Right cardiac atrium (tissue), 5 donors: ENCODE data around the gene MAN1C1. TPM values are rescaled to one million over a fixed set of nuclear protein-coding genes. Genes with fewer than 3 reads are reported as not detected.
"Not testable (repeated sequence)": the region's sequence is repeated elsewhere in the genome, so short reads cannot be mapped to it uniquely, and the experiment has no call there.

ENCODE experiments used
- ATAC-seq, 2 donors: fragments of 200-7000 bp; cut with Tn5 transposase; one replicate each; pipeline versions ENCODE4 v1.8.0 to v1.9.1; 2020; ENCODE audit warnings: moderate library complexity in 2 of 2, mild to moderate bottlenecking in 1 of 2
- DNase-seq, 3 donors: peaks; one replicate each; pipeline ENCODE4 v3.0.0-alpha.2; 2020
- H3K27ac ChIP-seq: one replicate; pipeline ENCODE4 v1.5.1; 2013; ENCODE audit warnings: mild to moderate bottlenecking, low read length, control low read depth, moderate library complexity
- H3K27me3 ChIP-seq: one replicate; pipeline ENCODE4 v1.6.1; 2013; ENCODE audit not compliant: control insufficient read depth, insufficient read depth
- H3K4me1 ChIP-seq: one replicate; pipeline ENCODE4 v1.6.1; 2013; ENCODE audit warnings: low read length; ENCODE audit not compliant: control insufficient read depth, insufficient read depth
- H3K4me3 ChIP-seq: one replicate; pipeline ENCODE4 v1.5.1; 2013; ENCODE audit warnings: low read length, control low read depth
- H3K9me3 ChIP-seq: one replicate; pipeline ENCODE4 v1.6.1; 2013; ENCODE audit warnings: low read length; ENCODE audit not compliant: control insufficient read depth
- WGBS: extraction: QIAGEN DNeasy Blood & Tissue Kit; methylation state at CpG from one replicate; pipeline ENCODE4 v1.1.7; 2013; 5-methylcytosine and 5-hydroxymethylcytosine counted together
- intact Hi-C, 4 donors: fragments of 100-400 bp; cut with DNase I; formaldehyde crosslinking; loops; one replicate each; pipeline versions ENCODE4 v1.11.0 to v1.14.0; 2022 to 2023
- polyA plus RNA-seq: library from polyadenylated mRNA; stranded (reverse); fragments of 200-250 nt; gene quantifications from one replicate; pipeline ENCODE4 v1.2.3, GENCODE V29; 2013
- total RNA-seq, 4 donors: library from RNA; stranded (reverse); fragmentation: NEBNext Ultra II Directional; extraction: Animal tissue kit (Norgen Biotek cat#: 25700); gene quantifications; one replicate each; pipeline ENCODE4 v1.2.1, GENCODE V29; 2021
- donor health status: healthy with polysubstance abuse.
- donor health status: DM: no; HTN: yes; CAD: no.
- donor health status: DM: no; HTN: no; CAD: no.
- donor health status: DM: no; HTN: yes; CAD: no; lungs with severe emphysema.
- donor health status: DM: yes; HTN: yes; CAD: no.

MAN1C1 gene
- total and polyA plus RNA-seq, 5 donors, result 9.1 to 15.7 (median 11.7) TPM

GRCh38 chr1:25583519-25584370 lies 32.8 kb upstream of the MAN1C1 start:
- intact Hi-C loops, result no loop called here
- Histone ChIP-seq H3K27me3 (no peaks in the 10 kb centered on the region), H3K9me3 (no peaks in the 10 kb centered on the region), H3K4me3 (no peak overlapping the region), H3K4me1 (no peaks in the 10 kb centered on the region), H3K27ac (no peak overlapping the region)
- no peak for DNase-seq
- no peak for ATAC-seq
- WGBS, result 79% methylated on average over 14 of the region's 14 CpGs

- no peaks in the 10 kb centered on the region for H3K27me3 ChIP-seq
- no peaks in the 10 kb centered on the region for H3K9me3 ChIP-seq
- ATAC-seq (no peak), DNase-seq (no peak)
- no peaks in the 10 kb centered on the region for H3K4me1 ChIP-seq
- H3K4me3 ChIP-seq, result no peak overlapping the region
- no peak overlapping the region for H3K27ac ChIP-seq
- WGBS, result 90% methylated on average over 16 of the region's 16 CpGs
- intact Hi-C loops, result no loop called here
Observed at GRCh38 chr1:25586181-25586588, 30.4 kb upstream of the MAN1C1 start.

- no peaks in the 10 kb centered on the region for H3K4me1 ChIP-seq
- H3K4me3 ChIP-seq, result no peak overlapping the region
- WGBS, result 95% methylated on average over 8 of the region's 8 CpGs
- no peaks in the 10 kb centered on the region for H3K27me3 ChIP-seq
- ATAC-seq (no peak), DNase-seq (no peak)
- intact Hi-C loops, result no loop called here
- H3K27ac ChIP-seq, result no peak overlapping the region
- no peaks in the 10 kb centered on the region for H3K9me3 ChIP-seq
Observed at GRCh38 chr1:25587290-25587689, 29.3 kb upstream of the MAN1C1 start.

GRCh38 chr1:25588224-25588623 lies 28.4 kb upstream of the MAN1C1 start:
- H3K27me3 ChIP-seq, DNase-seq, ATAC-seq, H3K27ac ChIP-seq, H3K4me1 ChIP-seq, H3K9me3 ChIP-seq, H3K4me3 ChIP-seq: not testable (repeated sequence)
- intact Hi-C loops, result loop anchor here in 1 of 4 donors (2.0 kb wide), 1 partner anchor 31 kb away; no protein-coding TSS in a partner anchor
- WGBS, result 81% methylated on average over 7 of the region's 7 CpGs

- H3K27ac ChIP-seq, ATAC-seq, H3K27me3 ChIP-seq, H3K4me3 ChIP-seq, DNase-seq, H3K9me3 ChIP-seq, H3K4me1 ChIP-seq: not testable (repeated sequence)
- intact Hi-C loops, result loop anchor here in 1 of 4 donors (2.0 kb wide), 1 partner anchor 32 kb away; no protein-coding TSS in a partner anchor
- 96% methylated on average over 13 of the region's 13 CpGs for WGBS
Observed at GRCh38 chr1:25588786-25589185, 27.8 kb upstream of the MAN1C1 start.

GRCh38 chr1:25590096-25590824 lies 26.3 kb upstream of the MAN1C1 start:
- DNase-seq, result peak; percentile 63 to 87 (median 75)
- H3K4me3 ChIP-seq, result no peak overlapping the region

GRCh38 chr1:25593861-25594260 lies 22.7 kb upstream of the MAN1C1 start:
- Histone ChIP-seq H3K9me3 (peaks cover 1% of the 10 kb centered on the region), H3K4me1 (no peaks in the 10 kb centered on the region), H3K27ac (no peak overlapping the region), H3K27me3 (no peaks in the 10 kb centered on the region), H3K4me3 (no peak overlapping the region)
- 72% methylated on average over 2 of the region's 2 CpGs for WGBS
- DNase-seq (no peak), ATAC-seq (no peak)
- intact Hi-C loops, result no loop called here

More at GRCh38 chr1:25590096-25590824, 26.3 kb upstream of the MAN1C1 start:
- 56% methylated on average over 8 of the region's 8 CpGs for WGBS
- H3K4me1 ChIP-seq, result no peaks in the 10 kb centered on the region
- H3K27ac ChIP-seq, result no peak overlapping the region
- intact Hi-C loops, result no loop called here
- no peaks in the 10 kb centered on the region for H3K27me3 ChIP-seq
- H3K9me3 ChIP-seq, result no peaks in the 10 kb centered on the region
- peak; percentile 78 to 84 for ATAC-seq

- Histone ChIP-seq H3K27me3 (no peaks in the 10 kb centered on the region), H3K4me1 (no peaks in the 10 kb centered on the region), H3K27ac (no peak overlapping the region), H3K4me3 (no peak overlapping the region), H3K9me3 (peaks cover 1% of the 10 kb centered on the region)
- intact Hi-C loops, result no loop called here
- no peak for ATAC-seq
- WGBS, result 64% methylated on average over 2 of the region's 2 CpGs
- no peak for DNase-seq
Observed at GRCh38 chr1:25594971-25595370, 21.6 kb upstream of the MAN1C1 start.

- intact Hi-C loops, H3K4me3 ChIP-seq, DNase-seq, H3K27ac ChIP-seq, H3K4me1 ChIP-seq, H3K27me3 ChIP-seq, ATAC-seq, H3K9me3 ChIP-seq: not testable (repeated sequence)
- 95% methylated on average over 5 of the region's 5 CpGs for WGBS
Observed at GRCh38 chr1:25596641-25597040, 19.9 kb upstream of the MAN1C1 start.

- Histone ChIP-seq H3K27ac (no peak overlapping the region), H3K4me3 (no peak overlapping the region), H3K4me1 (no peaks in the 10 kb centered on the region), H3K27me3 (no peaks in the 10 kb centered on the region), H3K9me3 (peaks cover 1% of the 10 kb centered on the region)
- DNase-seq (no peak), ATAC-seq (no peak)
- 91% methylated on average over 1 of the region's 1 CpG for WGBS
- intact Hi-C loops, result no loop called here
Observed at GRCh38 chr1:25598879-25599278, 17.7 kb upstream of the MAN1C1 start.

- no peak overlapping the region for H3K27ac ChIP-seq
Observed at GRCh38 chr1:25599969-25600610, 16.5 kb upstream of the MAN1C1 start.

More at GRCh38 chr1:25599969-25600610, 16.5 kb upstream of the MAN1C1 start:
- WGBS, result 89% methylated on average over 7 of the region's 7 CpGs
- no peak overlapping the region for H3K4me3 ChIP-seq
- ATAC-seq (no peak), DNase-seq (no peak)
- peaks cover 1% of the 10 kb centered on the region for H3K9me3 ChIP-seq
- H3K27me3 ChIP-seq, result no peaks in the 10 kb centered on the region
- intact Hi-C loops, result no loop called here
- H3K4me1 ChIP-seq, result no peaks in the 10 kb centered on the region
